NT2/D1 (cell line): ENCODE data around the gene RPL18.

Experiments
- DNase-seq: peaks from one replicate; pipeline ENCODE4 v3.0.0-alpha.2; 2011; ENCODE audit warnings: low read depth, low spot score
- H3K27me3 ChIP-seq: 2 replicates; pipeline ENCODE4 v1.6.0; 2011; ENCODE audit warnings: mild to moderate bottlenecking; ENCODE audit not compliant: insufficient read length, insufficient read depth
- H3K36me3 ChIP-seq: 2 replicates; pipeline ENCODE4 v1.6.1; 2011; ENCODE audit warnings: mild to moderate bottlenecking, low read length, mixed read lengths; ENCODE audit not compliant: insufficient read depth, insufficient read length
- H3K4me1 ChIP-seq: 2 replicates; pipeline ENCODE4 v1.5.1; 2011; ENCODE audit not compliant: insufficient read depth, insufficient read length
- H3K4me3 ChIP-seq: 2 replicates; pipeline ENCODE4 v1.5.1; 2011; ENCODE audit warnings: low read depth; ENCODE audit not compliant: insufficient read length
- H3K9ac ChIP-seq: 2 replicates; pipeline ENCODE4 v1.6.0; 2011; ENCODE audit warnings: low read depth; ENCODE audit not compliant: insufficient read length
- H3K9me3 ChIP-seq: 2 replicates; pipeline ENCODE4 v1.5.1; 2011; ENCODE audit warnings: mild to moderate bottlenecking, low read length; ENCODE audit not compliant: insufficient read depth
- SUZ12 ChIP-seq: IDR thresholded peaks from 2 replicates; pipeline ENCODE4 v1.6.1; 2011; ENCODE audit not compliant: insufficient read length, insufficient read depth; ENCODE audit errors: extremely low read depth
- YY1 ChIP-seq: IDR thresholded peaks from 2 replicates; pipeline ENCODE4 v1.6.1; 2011; ENCODE audit not compliant: insufficient read length, insufficient read depth
- ZNF274 ChIP-seq: IDR thresholded peaks from 2 replicates; pipeline ENCODE4 v1.6.1; 2011; ENCODE audit warnings: mild to moderate bottlenecking, low read depth, low read length

RPL18 gene

GRCh38 chr19:48636859-48637448 is 18.0 kb upstream of the RPL18 start, which contains the start of gene DBP:
TSS of gene DBP (minus strand) at chr19:48637379. CDS start at chr19:48636994, 385 bp downstream.
- Histone ChIP-seq H3K4me1 (peaks cover 12% of the 10 kb centered on the region), H3K9ac (peak within 1 kb of the TSS; percentile 77)
- no peak for DNase-seq

GRCh38 chr19:48635966-48636858 is 17.2 kb upstream of the RPL18 start:
- DNase-seq: no peak
- Histone ChIP-seq H3K4me3 (peak overlapping the region; percentile 59), H3K36me3 (no peaks in the 10 kb centered on the region), H3K27me3 (peaks cover 26% of the 10 kb centered on the region), H3K9me3 (no peaks in the 10 kb centered on the region), H3K4me1 (peaks cover 12% of the 10 kb centered on the region), H3K9ac (peak overlapping the region; percentile 77)
- no peak for TF ChIP-seq SUZ12
- TF ChIP-seq ZNF274: no peak
- TF ChIP-seq YY1: no peak

More at GRCh38 chr19:48636859-48637448, 18.0 kb upstream of the RPL18 start, which contains the start of gene DBP:
- TF ChIP-seq YY1 (no peak), ZNF274 (no peak), SUZ12 (no peak)
- Histone ChIP-seq H3K4me3 (peak within 1 kb of the TSS; percentile 59), H3K27me3 (peaks cover 26% of the 10 kb centered on the region), H3K36me3 (no peaks in the 10 kb centered on the region), H3K9me3 (no peaks in the 10 kb centered on the region)

GRCh38 chr19:48635263-48635965 is 16.4 kb upstream of the RPL18 start:
- Histone ChIP-seq H3K36me3 (no peaks in the 10 kb centered on the region), H3K9me3 (no peaks in the 10 kb centered on the region), H3K4me1 (peaks cover 16% of the 10 kb centered on the region), H3K9ac (peak overlapping the region; percentile 74), H3K27me3 (peaks cover 26% of the 10 kb centered on the region), H3K4me3 (peak overlapping the region; percentile 59)
- no peak for DNase-seq
- TF ChIP-seq SUZ12 (no peak), YY1 (no peak), ZNF274 (no peak)

- Histone ChIP-seq H3K4me1 (peaks cover 16% of the 10 kb centered on the region), H3K9me3 (no peaks in the 10 kb centered on the region), H3K4me3 (peak overlapping the region; percentile 25), H3K27me3 (peaks cover 21% of the 10 kb centered on the region), H3K36me3 (no peaks in the 10 kb centered on the region), H3K9ac (peak overlapping the region; percentile 66)
- TF ChIP-seq SUZ12 (no peak), YY1 (no peak), ZNF274 (no peak)
- DNase-seq: peak; percentile 89
Observed at GRCh38 chr19:48634424-48635262, 15.7 kb upstream of the RPL18 start.

GRCh38 chr19:48634036-48634342 is 15.0 kb upstream of the RPL18 start:
- no peak for TF ChIP-seq YY1
- TF ChIP-seq SUZ12: no peak
- Histone ChIP-seq H3K27me3 (peaks cover 15% of the 10 kb centered on the region), H3K36me3 (no peaks in the 10 kb centered on the region), H3K9ac (peak overlapping the region; percentile 66), H3K4me1 (peaks cover 12% of the 10 kb centered on the region), H3K9me3 (no peaks in the 10 kb centered on the region), H3K4me3 (peak overlapping the region; percentile 25)
- DNase-seq: no peak

- peak overlapping the region; percentile 66 for H3K9ac ChIP-seq
- TF ChIP-seq ZNF274 (no peak), SUZ12 (no peak), YY1 (no peak)
- no peak for DNase-seq
Observed at GRCh38 chr19:48633148-48634035, 14.4 kb upstream of the RPL18 start.

More at GRCh38 chr19:48633148-48634035, 14.4 kb upstream of the RPL18 start:
- Histone ChIP-seq H3K27me3 (peaks cover 15% of the 10 kb centered on the region), H3K36me3 (no peaks in the 10 kb centered on the region), H3K4me1 (peaks cover 12% of the 10 kb centered on the region), H3K9me3 (no peaks in the 10 kb centered on the region), H3K4me3 (no peak overlapping the region)
